DOHH2 (cell line): Measurements from ENCODE around the gene SGCE.

Source experiments
- CTCF ChIP-seq: fragments of 200-600 bp; sonication (generic); IDR thresholded peaks from one replicate; pipeline ENCODE4 v1.5.1; 2014; ENCODE audit warnings: antibody characterized with exemption, mild to moderate bottlenecking, low read depth, low read length; ENCODE audit not compliant: poor library complexity, severe bottlenecking
- EZH2phosphoT487 ChIP-seq: fragments of 200-600 bp; sonication (generic); IDR thresholded peaks from 2 replicates; pipeline ENCODE4 v1.6.1; 2017; ENCODE audit warnings: borderline replicate concordance, mild to moderate bottlenecking, antibody characterized with exemption, low read length, moderate library complexity, mixed read lengths

- TF ChIP-seq CTCF, result no peak
- no peak for TF ChIP-seq EZH2phosphoT487
Observed at GRCh38 chr7:94657771-94658693, 2.1 kb upstream of the SGCE start.
